Measurements from ENCODE around the gene CHAMP1.

The CHAMP1 gene

DNA sequence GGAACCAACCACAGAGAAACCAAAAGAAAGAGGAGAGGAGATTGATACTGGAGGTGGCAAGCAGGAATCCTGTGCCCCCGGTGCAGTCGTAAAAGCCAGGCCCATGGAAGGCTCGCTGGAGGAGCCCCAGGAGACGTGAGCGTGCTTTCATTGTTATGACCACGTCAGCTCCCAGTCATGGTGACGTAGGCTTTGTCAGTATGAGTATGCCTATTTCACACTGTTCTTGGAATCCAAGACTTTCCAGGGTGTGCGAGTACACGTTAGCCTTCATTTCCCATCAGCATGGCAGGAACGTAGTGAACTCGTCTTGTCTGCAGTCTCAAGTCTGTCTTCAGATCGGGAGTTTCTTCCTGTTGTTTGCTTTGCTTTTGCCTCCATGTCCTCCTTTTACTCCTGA is 15.4 kb upstream of the CHAMP1 start:
- no peak for DNase-seq (ENCODE audit: low read depth, low spot score)

DNA sequence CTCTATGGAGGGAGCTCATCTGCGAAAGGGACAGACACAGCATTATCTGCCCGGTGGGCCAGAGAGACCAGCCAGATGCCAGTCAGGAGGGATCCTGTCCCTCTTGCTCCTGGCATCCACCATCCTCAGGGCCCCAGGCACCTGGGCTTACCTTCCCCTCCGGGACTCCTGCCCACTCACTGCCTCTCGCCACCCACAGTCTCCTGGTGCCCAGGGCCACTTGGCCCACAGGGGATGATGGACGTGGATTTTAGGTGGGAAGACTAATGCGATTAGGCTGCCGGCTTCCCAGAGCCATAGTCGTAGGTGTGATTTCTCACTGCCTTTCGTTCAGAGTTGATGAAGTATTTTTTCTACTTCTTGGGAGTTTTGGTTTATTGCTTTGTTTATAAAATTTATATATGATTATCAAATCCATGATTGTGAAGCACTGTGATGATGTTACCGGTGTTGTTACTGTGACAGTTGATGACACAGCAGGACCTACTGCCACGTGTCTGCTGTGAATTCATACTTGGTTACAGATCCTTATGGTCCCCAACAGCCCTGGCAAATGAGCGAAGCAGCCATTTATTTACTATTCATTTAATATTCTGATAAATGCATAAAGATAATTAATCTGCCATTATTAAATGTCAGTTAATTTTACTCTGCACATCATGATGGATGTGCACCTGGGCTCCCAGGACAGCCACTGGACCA is 14.5 kb upstream of the CHAMP1 start:
- DNase-seq (ENCODE audit: low read depth, low spot score): no peak

DNA sequence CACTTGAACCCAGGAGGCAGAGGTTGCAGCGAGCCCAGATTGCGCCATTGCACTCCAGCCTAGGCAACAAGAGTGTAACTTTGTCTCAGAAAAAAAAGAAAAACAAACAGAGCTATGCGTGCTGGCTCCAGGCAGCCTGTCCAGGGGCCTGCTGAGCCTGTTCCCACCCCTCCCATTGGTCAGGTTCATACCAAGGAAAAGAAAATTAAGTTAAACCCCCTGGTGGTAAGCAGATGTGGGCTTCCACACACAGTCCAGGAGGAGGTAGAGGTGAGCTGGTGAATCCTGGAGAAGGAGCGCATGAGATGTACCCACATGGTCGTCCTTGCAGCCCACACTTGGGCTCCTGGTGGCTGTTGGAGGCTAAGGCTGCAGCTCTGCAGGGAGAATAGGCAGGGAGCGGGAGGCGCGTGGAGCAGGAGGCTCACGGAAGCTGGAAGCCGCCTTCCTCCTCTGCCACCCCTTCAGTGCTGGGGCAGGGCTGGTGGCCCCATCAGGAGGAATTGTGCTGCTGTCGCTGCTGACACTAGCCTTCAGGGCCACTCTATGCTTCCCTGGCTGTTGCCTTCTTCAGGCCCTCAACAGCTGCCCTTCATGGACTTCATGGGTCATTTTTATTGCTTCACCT is 10.5 kb upstream of the CHAMP1 start:
- DNase-seq (ENCODE audit: low read depth, low spot score): no peak

DNA sequence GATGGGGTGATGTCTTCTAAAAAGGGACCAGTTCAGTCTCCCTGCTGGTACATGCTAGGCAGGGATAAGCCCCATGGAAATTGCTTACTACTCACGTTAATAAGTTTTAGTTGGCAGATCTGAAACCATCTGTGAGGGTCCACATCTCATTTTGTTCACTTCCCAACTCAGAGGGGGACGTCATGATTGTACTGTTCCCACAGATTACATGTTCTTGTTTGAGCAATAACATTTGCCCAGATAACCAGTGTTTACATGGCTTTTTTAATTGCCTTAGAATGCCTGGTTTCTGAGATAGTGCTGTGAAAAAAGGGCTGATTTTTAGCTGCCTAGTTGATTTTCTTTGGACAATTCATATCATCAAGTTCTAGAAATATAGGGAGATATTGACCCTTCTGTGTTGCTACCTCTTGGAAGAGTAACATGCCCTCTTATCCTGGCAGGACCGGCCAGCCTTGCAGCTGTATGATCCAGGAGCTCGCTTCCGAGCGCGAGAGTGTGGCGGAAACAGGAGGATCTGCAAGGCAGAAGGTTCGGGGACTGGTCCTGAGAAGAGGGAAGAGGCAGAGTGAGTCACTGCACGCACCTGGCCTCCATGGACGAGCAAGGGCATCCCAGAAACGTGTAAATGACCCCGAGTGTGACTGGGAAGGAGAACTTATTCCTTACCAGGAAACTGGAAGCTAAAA is 9.8 kb upstream of the CHAMP1 start:
- DNase-seq (ENCODE audit: low read depth, low spot score): no peak

DNA sequence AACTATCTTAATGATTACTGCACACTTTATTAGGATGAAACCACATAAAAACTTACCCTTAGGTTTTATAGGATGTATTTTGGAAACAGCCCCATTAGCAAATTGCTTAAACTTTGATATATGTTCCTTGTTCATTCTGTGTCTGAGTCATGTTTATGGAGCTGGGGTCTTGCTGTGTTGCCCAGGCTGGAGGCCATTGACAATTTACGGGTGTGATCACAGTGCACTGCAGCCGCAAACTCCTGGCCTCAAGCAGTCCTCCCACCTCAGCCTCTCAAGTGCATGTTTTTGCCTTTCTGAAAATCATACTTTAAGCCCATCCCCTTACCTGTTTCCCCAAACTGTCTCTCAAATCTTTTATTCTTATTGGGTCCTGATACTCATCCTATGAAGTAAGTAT is 5.2 kb upstream of the CHAMP1 start:
- DNase-seq (ENCODE audit: low read depth, low spot score): no peak

DNA sequence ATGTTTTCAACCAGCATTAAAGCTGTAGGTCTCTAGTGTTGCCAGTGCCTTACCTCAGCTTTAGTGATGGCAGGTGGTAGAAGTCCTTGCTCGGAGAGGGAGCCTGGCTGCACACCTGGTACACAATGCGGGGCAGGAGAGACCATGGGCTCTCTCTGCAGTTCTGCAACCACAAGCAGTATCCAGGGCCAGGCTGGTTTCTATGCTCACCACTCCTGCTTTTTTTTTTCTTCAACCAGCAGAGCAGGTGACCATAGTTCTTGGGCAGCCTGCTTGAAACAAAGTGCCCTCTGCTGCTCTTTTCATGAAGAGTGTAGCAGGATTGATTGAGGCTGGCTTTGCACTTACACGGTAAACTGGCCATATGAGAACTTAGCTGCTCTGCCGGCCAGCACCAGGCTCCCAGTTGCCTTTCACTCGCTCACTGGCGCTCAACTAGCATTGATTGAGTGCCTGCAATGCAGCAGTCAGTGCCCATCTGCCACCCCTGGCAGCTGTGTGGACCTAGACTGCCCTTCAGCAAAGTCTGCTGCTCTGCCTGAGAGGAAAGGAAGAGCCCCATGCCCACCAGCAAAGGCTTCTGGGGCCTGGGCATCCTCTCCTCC is 4.4 kb upstream of the CHAMP1 start:
- no peak for DNase-seq (ENCODE audit: low read depth, low spot score)

DNA sequence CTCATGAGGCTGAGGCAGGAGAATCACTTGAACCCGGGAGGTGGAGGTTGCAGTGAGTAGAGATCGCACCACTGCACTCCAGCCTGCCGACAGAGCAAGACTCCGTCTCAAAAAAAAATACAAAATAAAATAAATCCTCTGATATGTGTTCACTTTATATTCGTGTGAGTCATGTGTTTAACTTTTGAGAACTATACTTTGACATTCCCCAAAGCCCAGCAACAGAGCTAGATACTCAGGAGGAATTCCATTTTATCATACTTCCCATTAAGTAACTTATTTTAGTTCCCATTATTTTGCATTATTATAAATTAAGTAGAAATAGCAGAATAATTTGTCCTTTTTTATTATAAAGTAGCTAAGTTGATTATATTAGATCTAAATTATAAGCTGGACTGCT is 3.3 kb upstream of the CHAMP1 start:
- DNase-seq (ENCODE audit: low read depth, low spot score): no peak

DNA sequence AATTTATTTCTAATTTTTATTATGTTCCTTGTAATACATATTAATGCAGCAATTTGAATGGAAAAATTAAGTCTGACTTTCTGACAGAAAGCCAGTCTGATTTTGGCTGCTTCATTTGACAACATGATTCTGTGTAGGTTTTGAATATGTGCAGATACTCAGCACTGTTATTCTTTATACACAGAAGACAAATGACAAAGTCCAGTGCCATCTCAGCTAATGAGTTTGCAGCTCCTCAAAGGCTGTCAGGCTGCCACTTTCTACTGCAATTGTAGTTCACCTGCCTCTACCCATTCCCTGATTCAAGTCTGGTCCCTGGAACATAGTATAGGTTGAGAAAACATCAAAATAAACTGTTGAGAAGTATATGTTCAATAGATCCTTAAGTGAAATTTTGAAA is 2.9 kb upstream of the CHAMP1 start:
- DNase-seq (ENCODE audit: low read depth, low spot score): no peak

DNA sequence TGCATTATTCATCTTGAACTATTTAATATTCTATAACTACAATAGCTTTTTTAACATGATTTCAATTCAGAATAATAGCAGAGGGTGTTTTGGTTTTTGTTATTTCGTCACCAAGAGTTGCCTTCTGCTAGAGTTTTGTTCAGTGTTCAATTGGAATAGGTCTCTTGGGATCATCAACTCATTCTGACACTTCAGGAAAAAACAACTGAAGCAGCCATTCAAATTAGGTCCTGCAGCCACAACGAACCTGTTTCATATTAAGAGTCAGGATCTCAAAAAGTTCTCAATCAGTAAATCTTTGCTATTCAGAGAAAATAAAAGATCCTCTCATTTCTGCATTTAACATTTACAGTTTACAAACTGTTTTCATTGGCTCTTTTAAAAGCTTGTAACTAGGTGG is 2.4 kb upstream of the CHAMP1 start:
- no peak for DNase-seq (ENCODE audit: low read depth, low spot score)

DNA sequence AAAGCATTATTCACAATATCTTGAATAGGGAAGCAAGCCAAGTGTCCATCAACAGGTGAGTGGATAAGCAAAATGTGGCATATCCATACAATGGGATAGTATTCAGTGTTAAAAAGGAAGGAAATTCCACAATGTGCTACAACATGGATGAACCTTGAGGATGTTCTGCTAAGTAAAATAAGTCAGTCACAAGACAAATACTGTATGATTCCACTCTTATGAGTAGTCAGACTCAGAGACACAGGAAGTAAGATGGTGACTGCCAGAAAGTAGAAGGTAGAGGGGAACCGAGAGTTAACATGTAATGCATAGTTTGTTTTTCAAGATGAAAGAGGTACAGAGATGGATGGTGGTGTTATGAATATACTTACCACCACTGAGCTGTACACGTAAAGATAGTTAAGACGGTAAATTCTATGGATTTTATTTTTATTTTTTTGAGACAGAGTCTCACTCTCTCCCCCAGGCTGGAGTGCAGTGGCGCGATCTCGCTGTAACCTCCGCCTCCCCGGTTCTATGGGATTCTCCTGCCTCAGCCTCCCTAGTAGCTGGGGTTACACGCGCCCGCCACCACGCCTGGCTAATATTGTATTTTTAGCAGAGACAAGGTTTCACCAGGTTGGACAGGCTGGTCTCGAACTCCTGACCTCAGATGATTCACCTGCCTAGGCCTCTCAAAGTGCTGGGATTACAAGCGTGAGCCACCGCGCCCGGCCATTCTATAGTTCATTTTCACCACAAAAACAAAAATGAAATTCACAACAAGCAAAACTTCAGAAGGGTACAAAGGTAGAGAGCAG is 1.0 kb upstream of the CHAMP1 start:
- peak; percentile 8 for DNase-seq (ENCODE audit: low read depth, low spot score)

DNA sequence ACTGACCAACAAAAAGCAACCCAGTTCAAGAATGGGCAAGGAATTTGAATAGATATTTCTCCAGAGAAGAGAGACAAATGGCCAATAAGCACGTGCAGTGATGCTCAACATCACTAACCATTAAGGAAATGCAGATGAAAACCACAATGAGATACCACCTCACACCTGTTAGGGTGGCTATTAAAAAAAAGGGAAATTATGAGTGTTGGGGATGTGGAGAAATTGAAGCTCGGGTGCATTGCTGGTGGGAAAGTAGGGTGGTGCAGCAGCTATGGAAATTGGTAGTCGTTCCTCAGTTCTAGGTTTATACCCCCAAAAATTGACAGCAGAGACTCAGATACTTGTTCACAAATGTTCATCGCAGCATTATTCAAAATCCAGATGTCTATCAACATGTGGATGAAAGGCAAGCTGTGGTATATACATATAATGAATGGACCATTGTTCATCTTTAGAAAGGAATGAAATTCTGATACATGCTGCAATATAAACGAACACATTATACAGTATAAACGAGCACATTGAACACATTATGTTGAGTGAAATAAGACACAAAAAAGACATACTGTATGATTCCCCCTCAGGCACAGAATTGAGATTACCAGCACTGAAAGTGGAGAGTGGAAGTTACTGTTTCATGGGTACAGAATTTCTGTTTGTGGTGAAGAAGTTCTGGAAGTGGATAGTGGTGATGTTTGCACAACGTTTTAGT is 927 bp downstream of the CHAMP1 start:
- DNase-seq (ENCODE audit: low read depth, low spot score): no peak

DNA sequence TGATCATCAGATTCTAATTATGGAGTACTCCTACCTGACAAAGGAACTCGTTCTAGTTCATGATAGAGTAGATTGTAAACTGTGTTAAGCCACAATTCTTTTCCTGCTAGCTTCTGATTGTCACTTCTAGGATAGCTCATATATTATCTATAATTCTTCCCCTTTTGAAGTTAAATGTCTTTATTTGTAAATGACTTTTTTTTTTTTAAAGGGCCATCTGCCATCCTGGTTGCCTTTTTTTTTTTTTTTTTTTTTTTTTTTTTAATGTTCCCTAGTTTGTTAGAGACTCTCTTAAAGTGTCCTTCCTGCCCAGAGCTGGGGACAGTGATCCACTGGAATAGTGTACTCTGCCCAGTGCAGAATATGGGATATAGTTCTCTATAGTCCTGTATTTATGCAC is 4.3 kb downstream of the CHAMP1 start:
- no peak for DNase-seq (ENCODE audit: low read depth, low spot score)

DNA sequence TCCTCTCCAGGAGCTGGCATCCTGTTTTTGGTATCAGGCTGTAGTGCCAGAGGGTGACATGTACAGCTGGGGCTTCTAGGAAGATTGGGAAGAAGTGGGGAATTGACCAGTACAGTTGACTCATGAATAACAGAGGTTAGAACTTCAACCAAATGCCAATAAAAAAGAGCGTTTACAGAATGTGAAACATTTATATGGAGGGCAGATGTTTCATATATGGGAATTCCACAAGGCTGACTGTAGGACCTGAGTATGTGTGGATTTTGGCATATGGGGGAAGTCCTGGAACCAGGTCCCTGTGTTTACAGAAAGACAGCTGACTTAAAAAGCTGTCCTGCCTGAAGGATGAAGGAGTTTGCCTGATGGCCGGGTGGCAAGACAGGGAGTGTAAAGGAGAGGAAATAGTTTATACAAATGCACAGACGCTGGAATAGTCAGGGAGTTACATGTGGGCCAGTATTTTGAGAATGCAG is 5.2 kb downstream of the CHAMP1 start:
- no peak for DNase-seq (ENCODE audit: low read depth, low spot score)

DNA sequence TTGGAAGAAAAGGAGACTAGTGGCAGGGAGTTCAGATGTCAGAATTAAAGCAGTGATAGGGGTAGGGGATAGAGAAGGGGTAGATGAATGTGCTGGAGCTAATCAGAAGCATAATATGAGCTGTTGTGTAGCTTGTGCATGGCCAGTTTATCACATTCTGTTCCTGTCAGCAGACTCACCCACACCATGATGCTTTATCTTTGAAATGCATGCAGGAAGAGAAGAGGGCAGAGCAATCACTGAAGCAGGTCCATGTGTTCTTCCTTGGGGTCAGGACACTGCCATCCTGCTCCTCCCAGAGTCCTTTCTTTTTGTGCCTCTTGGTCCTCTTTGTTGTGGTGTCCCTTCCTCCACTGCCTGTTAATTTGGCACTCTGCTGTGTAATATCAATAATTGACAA is 5.8 kb downstream of the CHAMP1 start:
- no peak for DNase-seq (ENCODE audit: low read depth, low spot score)

DNA sequence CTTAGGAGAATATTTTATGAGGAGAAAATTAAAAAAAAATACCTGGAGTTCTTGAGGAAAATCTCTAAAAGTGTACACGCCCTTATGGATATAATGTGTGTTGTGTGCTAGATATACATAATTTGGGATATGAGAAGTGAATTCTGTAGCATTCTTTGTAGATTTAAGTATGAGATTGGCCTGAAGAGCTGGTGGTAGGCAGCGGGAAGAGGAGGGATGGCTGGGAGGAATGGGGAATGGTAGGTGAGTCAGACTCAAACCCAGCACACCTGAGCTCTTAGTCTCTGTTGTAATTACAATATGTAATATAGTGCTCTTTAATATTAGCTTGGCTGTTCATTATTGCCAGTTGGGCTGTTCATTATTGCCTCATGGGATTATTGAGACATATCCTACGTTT is 7.0 kb downstream of the CHAMP1 start:
- no peak for DNase-seq (ENCODE audit: low read depth, low spot score)

DNA sequence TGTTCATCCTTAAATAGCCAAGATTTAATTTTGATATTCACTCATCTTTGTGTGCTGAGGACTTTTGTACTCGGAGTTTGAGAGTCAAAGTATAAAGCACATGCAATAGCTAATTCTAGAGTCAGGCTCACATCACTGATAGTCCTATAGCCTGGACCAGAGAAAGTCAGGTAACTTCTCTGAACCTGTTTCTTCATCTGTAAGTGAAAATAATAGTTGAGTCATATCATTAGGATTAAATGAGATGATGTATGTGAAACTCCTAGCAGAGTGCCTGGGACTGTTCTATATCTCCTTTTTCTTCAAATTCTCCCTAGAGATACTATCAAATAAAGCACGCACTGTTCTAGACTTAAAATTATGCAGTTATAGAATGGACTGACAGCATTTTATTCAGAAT is 9.0 kb downstream of the CHAMP1 start:
- DNase-seq (ENCODE audit: low read depth, low spot score): no peak

DNA sequence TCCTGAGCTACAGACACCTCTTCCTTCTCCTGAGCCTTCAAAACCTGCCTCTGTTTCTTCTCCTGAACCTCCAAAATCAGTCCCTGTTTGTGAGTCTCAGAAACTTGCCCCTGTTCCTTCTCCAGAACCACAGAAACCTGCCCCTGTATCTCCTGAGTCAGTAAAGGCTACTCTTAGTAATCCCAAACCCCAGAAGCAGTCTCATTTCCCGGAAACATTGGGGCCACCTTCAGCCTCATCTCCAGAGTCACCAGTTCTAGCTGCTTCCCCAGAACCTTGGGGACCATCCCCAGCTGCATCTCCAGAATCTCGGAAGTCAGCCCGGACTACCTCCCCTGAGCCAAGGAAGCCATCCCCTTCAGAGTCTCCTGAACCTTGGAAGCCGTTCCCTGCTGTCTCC is 10.0 kb downstream of the CHAMP1 start:
- DNase-seq (ENCODE audit: low read depth, low spot score): no peak

DNA sequence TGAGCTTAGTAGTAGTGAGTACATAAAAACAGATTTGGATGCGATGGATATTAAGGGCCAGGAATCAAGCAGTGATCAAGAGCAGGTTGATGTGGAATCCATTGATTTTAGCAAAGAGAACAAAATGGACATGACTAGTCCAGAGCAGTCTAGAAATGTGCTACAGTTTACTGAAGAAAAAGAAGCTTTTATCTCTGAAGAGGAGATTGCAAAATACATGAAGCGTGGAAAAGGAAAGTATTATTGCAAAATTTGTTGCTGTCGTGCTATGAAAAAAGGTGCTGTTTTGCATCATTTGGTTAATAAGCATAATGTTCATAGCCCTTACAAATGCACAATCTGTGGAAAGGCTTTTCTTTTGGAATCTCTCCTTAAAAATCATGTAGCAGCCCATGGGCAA is 11.4 kb downstream of the CHAMP1 start:
- no peak for DNase-seq (ENCODE audit: low read depth, low spot score)

DNA sequence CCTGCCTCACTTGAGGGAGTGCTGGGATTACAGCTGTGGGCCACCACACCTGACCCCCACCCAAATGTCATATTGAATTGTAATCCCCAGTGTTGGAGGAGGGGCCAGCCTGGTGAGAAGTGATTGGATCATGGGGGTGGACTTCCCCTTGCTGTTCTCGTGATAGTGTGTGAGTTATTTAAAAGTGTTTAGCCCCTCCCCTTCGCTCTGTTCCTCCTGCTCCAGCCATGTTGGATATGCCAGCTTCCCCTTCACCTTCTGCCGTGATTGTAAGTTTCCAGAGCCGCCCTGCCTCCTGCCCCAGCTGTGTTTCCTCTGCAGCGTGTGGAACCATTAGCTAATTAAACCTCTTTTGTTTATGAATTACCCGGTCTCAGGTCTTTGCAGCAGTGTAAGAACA is 13.7 kb downstream of the CHAMP1 start:
- no peak for DNase-seq (ENCODE audit: low read depth, low spot score)

DNA sequence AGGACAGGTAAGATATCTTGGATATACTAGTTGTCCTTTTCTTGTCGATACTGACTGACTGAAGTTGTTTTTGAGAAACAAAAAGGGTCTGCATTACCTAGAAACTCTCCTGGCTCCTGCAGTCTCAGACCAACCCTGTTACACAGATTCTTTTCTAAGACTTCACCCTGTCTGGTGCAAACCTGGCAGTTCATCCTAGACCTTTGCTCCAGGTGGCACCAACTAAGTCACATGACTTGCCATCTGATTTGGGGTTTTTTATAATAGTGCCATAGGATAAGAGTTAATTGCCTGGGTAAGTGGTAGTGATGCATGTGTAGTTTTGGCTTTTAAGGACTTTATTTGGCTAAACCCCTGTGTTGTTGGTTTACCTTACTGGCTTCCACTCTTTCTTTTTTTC is 14.3 kb downstream of the CHAMP1 start:
- DNase-seq (ENCODE audit: low read depth, low spot score): no peak

DNA sequence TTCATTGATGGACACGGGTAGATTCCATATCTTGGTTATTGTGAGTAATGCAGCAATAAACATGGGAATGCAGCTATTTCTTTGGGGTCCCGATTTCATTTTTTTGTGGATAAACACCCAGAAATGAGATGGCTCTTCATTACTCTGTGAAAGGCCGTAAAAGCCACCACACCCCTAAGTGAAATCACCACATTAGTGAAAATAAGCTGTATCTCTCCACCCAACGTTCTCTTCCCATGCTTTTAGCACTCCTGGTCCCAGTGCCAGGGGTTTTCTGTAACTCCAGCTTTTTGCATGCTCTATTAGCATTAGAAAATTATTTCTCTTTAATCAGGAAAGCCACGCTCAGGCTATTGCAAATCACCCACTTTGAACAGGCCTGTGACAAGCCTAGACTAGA is 15.8 kb downstream of the CHAMP1 start:
- DNase-seq (ENCODE audit: low read depth, low spot score): no peak
